Ovary (tissue), 3 donors: ENCODE data around the gene CADPS.

Experiments used
- POLR2A ChIP-seq: fragments of 450-650 bp; IDR thresholded peaks from one replicate; pipeline ENCODE4 v1.6.1; 2017; ENCODE audit warnings: antibody characterized with exemption, mild to moderate bottlenecking, moderate library complexity
- TF ChIP-seq, protein P1 (sequence below), 3 donors: fragments of 450-650 bp in 2 of 3; fragments of 200-600 bp in 1 of 3; IDR thresholded peaks; one replicate each; pipeline versions ENCODE4 v1.5.1 to v1.8.0; 2016 to 2022; ENCODE audit warnings: antibody characterized with exemption in 3 of 3, mild to moderate bottlenecking in 1 of 3
- donor health status: DM: no; HTN: no; CAD: no.

DNA sequence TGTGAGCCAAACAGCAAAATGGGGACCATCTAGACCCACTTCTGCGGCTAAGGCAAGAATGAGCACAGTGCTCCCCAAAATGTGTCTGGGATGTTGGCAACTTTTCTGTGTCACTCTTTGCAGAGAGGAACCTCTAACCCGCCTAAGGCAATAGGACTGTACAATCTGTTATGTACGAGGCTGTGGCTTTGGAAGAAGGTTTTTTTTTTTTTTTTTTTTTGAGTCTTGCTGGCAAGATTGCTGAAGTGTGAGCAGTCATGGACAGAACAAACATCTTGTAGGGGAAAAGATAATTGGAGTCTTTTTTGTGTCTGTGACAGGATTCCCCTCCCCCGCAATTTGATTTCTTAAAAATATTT, 509.1 kb downstream of the CADPS start:
- TF ChIP-seq, protein P1, sequence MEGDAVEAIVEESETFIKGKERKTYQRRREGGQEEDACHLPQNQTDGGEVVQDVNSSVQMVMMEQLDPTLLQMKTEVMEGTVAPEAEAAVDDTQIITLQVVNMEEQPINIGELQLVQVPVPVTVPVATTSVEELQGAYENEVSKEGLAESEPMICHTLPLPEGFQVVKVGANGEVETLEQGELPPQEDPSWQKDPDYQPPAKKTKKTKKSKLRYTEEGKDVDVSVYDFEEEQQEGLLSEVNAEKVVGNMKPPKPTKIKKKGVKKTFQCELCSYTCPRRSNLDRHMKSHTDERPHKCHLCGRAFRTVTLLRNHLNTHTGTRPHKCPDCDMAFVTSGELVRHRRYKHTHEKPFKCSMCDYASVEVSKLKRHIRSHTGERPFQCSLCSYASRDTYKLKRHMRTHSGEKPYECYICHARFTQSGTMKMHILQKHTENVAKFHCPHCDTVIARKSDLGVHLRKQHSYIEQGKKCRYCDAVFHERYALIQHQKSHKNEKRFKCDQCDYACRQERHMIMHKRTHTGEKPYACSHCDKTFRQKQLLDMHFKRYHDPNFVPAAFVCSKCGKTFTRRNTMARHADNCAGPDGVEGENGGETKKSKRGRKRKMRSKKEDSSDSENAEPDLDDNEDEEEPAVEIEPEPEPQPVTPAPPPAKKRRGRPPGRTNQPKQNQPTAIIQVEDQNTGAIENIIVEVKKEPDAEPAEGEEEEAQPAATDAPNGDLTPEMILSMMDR (IDR thresholded peaks at IDR 0.05): no peak
- no peak for TF ChIP-seq POLR2A
